ENCODE data around the gene APBB3. TPM values are rescaled to one million over a fixed set of nuclear protein-coding genes. Genes with fewer than 3 reads are reported as not detected.
"Not testable (repeated sequence)": the region's sequence is repeated elsewhere in the genome, so short reads cannot be mapped to it uniquely, and the experiment has no call there.

APBB3 gene
- total and polyA plus RNA-seq, 2 experiments from 2014 or later: 13.1 to 13.8 TPM

DNA sequence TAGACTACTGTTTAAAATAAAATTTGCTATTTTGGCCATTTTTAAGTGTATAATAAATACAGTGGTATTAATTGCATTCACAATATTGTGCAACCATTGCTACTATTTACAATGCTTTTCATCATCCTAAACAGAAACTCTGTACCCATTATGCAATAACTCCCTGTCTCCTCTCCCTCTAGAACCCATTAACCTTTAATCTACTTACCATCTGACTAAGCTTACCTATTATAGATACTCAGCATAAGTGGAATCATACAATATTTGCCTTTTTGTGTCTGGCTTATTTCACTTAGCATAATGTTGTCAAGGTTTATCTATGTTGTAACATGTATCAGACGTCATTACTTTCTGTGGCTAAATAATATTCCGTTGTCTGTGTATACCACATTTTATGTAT, 42.6 kb upstream of the APBB3 start:
- H3K9me3 ChIP-seq (ENCODE audit: low read depth): no peaks in the 10 kb centered on the region
- no peak overlapping the region for H3K4me3 ChIP-seq
- H3K79me2 ChIP-seq (ENCODE audit: insufficient read depth): no peaks in the 10 kb centered on the region
- 64 to 77% methylated on average over 2 of the region's 2 CpGs for WGBS, 2 experiments (ENCODE audit: low coverage in 1 of 2, low lambda C conversion rate in 2 of 2, missing lambda C conversion rate in 2 of 2)
- no peak overlapping the region for H3K9ac ChIP-seq
- H3K4me1 ChIP-seq (ENCODE audit: insufficient read depth): peaks cover 11% of the 10 kb centered on the region
- no peaks in the 10 kb centered on the region for H4K20me1 ChIP-seq (ENCODE audit: insufficient read depth)
- no peaks in the 10 kb centered on the region for H3K36me3 ChIP-seq (ENCODE audit: low read depth)
- H3K27ac ChIP-seq: no peak overlapping the region
- H2AFZ ChIP-seq: no peak overlapping the region
- in situ Hi-C loops (cut with MboI): no loop called here
- H3K27me3 ChIP-seq (replicated peaks; ENCODE audit: insufficient read depth): no peaks in the 10 kb centered on the region
- H3K9me2 ChIP-seq (ENCODE audit: insufficient read depth): no peaks in the 10 kb centered on the region
- TF ChIP-seq EZH2phosphoT487 (IDR thresholded peaks at IDR 0.05; ENCODE audit: insufficient read depth, low read depth) (no peak), EZH2 (IDR thresholded peaks at IDR 0.05; ENCODE audit: insufficient read depth, poor library complexity, severe bottlenecking) (no peak)
- peaks cover 7% of the 10 kb centered on the region; the same call in 1 of the 2 replicates for H3F3A ChIP-seq (ENCODE audit: insufficient read depth)
- H3K4me2 ChIP-seq (ENCODE audit: unreplicated experiment): no peak overlapping the region
- DNase-seq: peak; percentile 17

- Histone ChIP-seq H3K9me3 (ENCODE audit: low read depth) (no peaks in the 10 kb centered on the region), H3K4me3 (no peak overlapping the region), H3K27ac (no peak overlapping the region), H3K4me2 (ENCODE audit: unreplicated experiment) (no peak overlapping the region), H3F3A (ENCODE audit: insufficient read depth) (peaks cover 7% of the 10 kb centered on the region; the same call in 1 of the 2 replicates), H3K27me3 (replicated peaks; ENCODE audit: insufficient read depth) (no peaks in the 10 kb centered on the region), H4K20me1 (ENCODE audit: insufficient read depth) (no peaks in the 10 kb centered on the region), H3K9me2 (ENCODE audit: insufficient read depth) (no peaks in the 10 kb centered on the region), H2AFZ (no peak overlapping the region), H3K36me3 (ENCODE audit: low read depth) (no peaks in the 10 kb centered on the region), H3K4me1 (ENCODE audit: insufficient read depth) (peaks cover 11% of the 10 kb centered on the region), H3K79me2 (ENCODE audit: insufficient read depth) (no peaks in the 10 kb centered on the region), H3K9ac (no peak overlapping the region)
- in situ Hi-C loops (cut with MboI): no loop called here
- TF ChIP-seq EZH2 (IDR thresholded peaks at IDR 0.05; ENCODE audit: insufficient read depth, poor library complexity, severe bottlenecking) (no peak), EZH2phosphoT487 (IDR thresholded peaks at IDR 0.05; ENCODE audit: insufficient read depth, low read depth) (no peak)
- whole genome bisulfite sequencing, 2 experiments (ENCODE audit: low coverage in 1 of 2, low lambda C conversion rate in 2 of 2, missing lambda C conversion rate in 2 of 2): 48 to 57% methylated on average over 3 of the region's 3 CpGs
- DNase-seq: no peak
These were observed 41.5 kb upstream of the APBB3 start for GRCh38 chr5:140605879-140606278.

- no peak for TF ChIP-seq EZH2 (IDR thresholded peaks at IDR 0.05; ENCODE audit: insufficient read depth, poor library complexity, severe bottlenecking)
- no peak for TF ChIP-seq EZH2phosphoT487 (IDR thresholded peaks at IDR 0.05; ENCODE audit: insufficient read depth, low read depth)
- H2AFZ ChIP-seq: no peak overlapping the region
- H3K4me1 ChIP-seq (ENCODE audit: insufficient read depth): peaks cover under 1% of the 10 kb centered on the region
- no peaks in the 10 kb centered on the region for H3K9me2 ChIP-seq (ENCODE audit: insufficient read depth)
- DNase-seq: no peak
- H3K4me3 ChIP-seq: no peak overlapping the region
- H4K20me1 ChIP-seq (ENCODE audit: insufficient read depth): no peaks in the 10 kb centered on the region
- no peak overlapping the region for H3K9ac ChIP-seq
- no peak overlapping the region for H3K4me2 ChIP-seq (ENCODE audit: unreplicated experiment)
- H3K27ac ChIP-seq: no peak overlapping the region
- H3F3A ChIP-seq (ENCODE audit: insufficient read depth): peaks cover 7% of the 10 kb centered on the region; the same call in 1 of the 2 replicates
- no peaks in the 10 kb centered on the region for H3K9me3 ChIP-seq (ENCODE audit: low read depth)
- in situ Hi-C loops (cut with MboI): no loop called here
- H3K27me3 ChIP-seq (replicated peaks; ENCODE audit: insufficient read depth): no peaks in the 10 kb centered on the region
- WGBS, 2 experiments (ENCODE audit: low coverage in 1 of 2, low lambda C conversion rate in 2 of 2, missing lambda C conversion rate in 2 of 2): 84 to 95% methylated on average over 2 of the region's 2 CpGs
- no peaks in the 10 kb centered on the region for H3K36me3 ChIP-seq (ENCODE audit: low read depth)
- H3K79me2 ChIP-seq (ENCODE audit: insufficient read depth): no peaks in the 10 kb centered on the region
These were observed 39.3 kb upstream of the APBB3 start for GRCh38 chr5:140603734-140604133.

GRCh38 chr5:140603446-140603698, 39.0 kb upstream of the APBB3 start:
- H3K9me2 ChIP-seq (ENCODE audit: insufficient read depth); H3F3A ChIP-seq (ENCODE audit: insufficient read depth); H3K4me3 ChIP-seq; DNase-seq; H3K79me2 ChIP-seq (ENCODE audit: insufficient read depth); H3K27me3 ChIP-seq (replicated peaks; ENCODE audit: insufficient read depth); H3K9me3 ChIP-seq (ENCODE audit: low read depth); H3K27ac ChIP-seq; in situ Hi-C loops (cut with MboI); H3K9ac ChIP-seq; H3K4me1 ChIP-seq (ENCODE audit: insufficient read depth); H2AFZ ChIP-seq; H3K36me3 ChIP-seq (ENCODE audit: low read depth); H3K4me2 ChIP-seq (ENCODE audit: unreplicated experiment); H4K20me1 ChIP-seq (ENCODE audit: insufficient read depth): not testable (repeated sequence)
- 87 to 89% methylated on average over 4 of the region's 4 CpGs for WGBS, 2 experiments (ENCODE audit: low coverage in 1 of 2, low lambda C conversion rate in 2 of 2, missing lambda C conversion rate in 2 of 2)

GRCh38 chr5:140602147-140602546, 37.7 kb upstream of the APBB3 start:
- Histone ChIP-seq H3K27ac (peak overlapping the region; percentile 60; the same call in 1 of the 2 replicates), H3K4me3 (no peak overlapping the region), H3K36me3 (ENCODE audit: low read depth) (no peaks in the 10 kb centered on the region), H3K79me2 (ENCODE audit: insufficient read depth) (no peaks in the 10 kb centered on the region), H3F3A (ENCODE audit: insufficient read depth) (peaks cover 7% of the 10 kb centered on the region; the same call in 1 of the 2 replicates), H3K4me2 (ENCODE audit: unreplicated experiment) (no peak overlapping the region), H2AFZ (no peak overlapping the region), H3K27me3 (replicated peaks; ENCODE audit: insufficient read depth) (no peaks in the 10 kb centered on the region), H3K4me1 (ENCODE audit: insufficient read depth) (no peaks in the 10 kb centered on the region), H4K20me1 (ENCODE audit: insufficient read depth) (no peaks in the 10 kb centered on the region), H3K9me2 (ENCODE audit: insufficient read depth) (no peaks in the 10 kb centered on the region), H3K9me3 (ENCODE audit: low read depth) (no peaks in the 10 kb centered on the region), H3K9ac (no peak overlapping the region)
- DNase-seq: no peak
- in situ Hi-C loops (cut with MboI): no loop called here
- WGBS, 2 experiments (ENCODE audit: low coverage in 1 of 2, low lambda C conversion rate in 2 of 2, missing lambda C conversion rate in 2 of 2): 70 to 76% methylated on average over 4 of the region's 4 CpGs
- no peak for TF ChIP-seq EZH2 (IDR thresholded peaks at IDR 0.05; ENCODE audit: insufficient read depth, poor library complexity, severe bottlenecking)
- no peak for TF ChIP-seq EZH2phosphoT487 (IDR thresholded peaks at IDR 0.05; ENCODE audit: insufficient read depth, low read depth)
